Endothelial cell of hepatic sinusoid (primary cell): ENCODE measurements around the gene PCSK2.

Experiments
- in situ Hi-C: cut with HindIII; loops from 2 replicates; pipeline ENCODE4 v1.10.0; 2017; ENCODE audit warnings: low sequenced_read_pairs

PCSK2 gene

GRCh38 chr20:17327185-17328148 lies 100.6 kb downstream of the PCSK2 start:
- in situ Hi-C loops, result loop anchor here (5.0 kb wide), 1 partner anchor 55 kb away; no protein-coding TSS in a partner anchor

DNA sequence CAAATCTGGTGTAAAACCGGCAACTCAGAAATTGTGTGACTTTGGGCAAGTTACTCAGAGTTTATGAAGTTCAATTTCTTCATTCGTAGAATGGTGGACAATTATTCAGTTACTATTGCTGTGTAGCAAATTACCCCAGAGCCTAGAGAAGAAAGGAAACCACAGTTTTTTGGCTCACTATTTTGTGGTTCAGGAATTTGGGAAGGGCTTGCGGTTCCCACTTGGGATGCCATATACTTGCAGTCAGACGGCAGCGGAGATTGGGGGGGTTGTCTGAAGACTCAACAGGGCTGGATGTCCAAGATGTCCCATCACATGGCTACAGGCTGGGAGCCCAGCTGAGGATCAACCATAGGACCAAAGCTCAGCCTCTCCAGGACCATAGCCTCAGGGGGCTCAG lies 108.1 kb downstream of the PCSK2 start:
- in situ Hi-C loops, result no loop called here

- in situ Hi-C loops, result no loop called here
Measured at GRCh38 chr20:17339000-17339399, 112.2 kb downstream of the PCSK2 start.

GRCh38 chr20:17343091-17343490 lies 116.3 kb downstream of the PCSK2 start:
- in situ Hi-C loops, result no loop called here

GRCh38 chr20:17343656-17344452 lies 117.0 kb downstream of the PCSK2 start:
- in situ Hi-C loops, result no loop called here

DNA sequence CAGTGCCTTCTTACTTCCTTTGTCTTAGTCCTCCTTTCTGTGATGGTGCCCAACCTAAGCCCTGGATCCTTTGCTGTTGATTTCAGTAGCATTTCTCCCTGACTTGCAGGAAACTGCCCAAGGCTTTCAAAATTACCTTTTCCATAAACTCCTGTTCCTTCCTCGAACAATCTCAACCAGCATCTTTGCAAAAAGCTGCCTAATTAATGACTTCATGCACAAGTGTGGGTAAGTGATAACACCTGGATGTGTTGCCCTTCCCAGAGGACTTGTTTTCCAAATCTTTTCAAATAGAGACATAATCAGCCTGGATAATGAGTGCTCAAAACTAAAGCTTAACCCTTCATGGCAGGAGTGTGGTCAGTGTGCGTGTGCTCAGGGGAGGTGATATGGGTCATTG lies 118.0 kb downstream of the PCSK2 start:
- in situ Hi-C loops, result no loop called here

- in situ Hi-C loops, result no loop called here
Measured at GRCh38 chr20:17345321-17345720, 118.5 kb downstream of the PCSK2 start.

DNA sequence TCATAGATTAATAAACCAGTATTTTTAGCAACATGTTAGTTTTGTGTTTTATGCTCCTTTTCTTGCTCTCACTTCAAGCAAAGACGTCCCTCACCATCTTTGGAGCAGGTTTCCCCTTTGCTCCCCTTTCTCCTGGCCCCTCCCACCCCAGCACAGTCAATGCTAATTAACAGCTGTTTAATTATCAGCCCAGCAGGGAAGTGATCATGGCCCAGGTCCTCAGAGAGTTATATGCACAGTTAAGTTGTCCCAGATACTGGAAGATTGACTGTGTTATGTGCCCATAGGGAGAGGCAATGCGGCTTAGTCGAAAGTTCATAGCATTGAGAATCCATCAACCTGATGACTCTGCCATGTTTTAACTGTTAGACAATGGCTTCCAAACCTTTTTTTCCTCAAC lies 123.5 kb downstream of the PCSK2 start:
- in situ Hi-C loops, result no loop called here

GRCh38 chr20:17357238-17357637 lies 130.4 kb downstream of the PCSK2 start:
- in situ Hi-C loops, result no loop called here

GRCh38 chr20:17358854-17359253 lies 132.0 kb downstream of the PCSK2 start:
- in situ Hi-C loops, result no loop called here

DNA sequence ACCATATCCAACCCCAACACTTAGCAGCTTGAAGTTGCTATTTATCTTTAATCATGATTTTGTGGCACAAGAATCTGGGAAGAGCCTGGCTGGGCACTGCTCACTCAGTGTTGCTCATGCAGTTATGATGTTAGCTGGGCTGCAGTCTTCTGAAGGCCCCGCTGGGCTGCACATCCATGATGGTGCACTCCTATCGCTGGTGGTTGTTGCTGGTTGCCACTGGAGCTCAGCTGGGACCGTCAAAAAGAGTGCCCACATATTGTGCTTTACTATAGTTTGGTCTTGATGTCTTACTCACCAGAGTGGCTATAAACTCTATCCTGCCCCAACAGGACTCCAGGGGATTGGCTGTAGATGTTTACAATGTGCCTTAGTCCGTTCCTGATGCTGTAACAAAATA lies 137.8 kb downstream of the PCSK2 start:
- in situ Hi-C loops, result no loop called here

GRCh38 chr20:17365831-17366230 lies 139.0 kb downstream of the PCSK2 start:
- in situ Hi-C loops, result no loop called here

- in situ Hi-C loops, result no loop called here
Measured at GRCh38 chr20:17369506-17369905, 142.7 kb downstream of the PCSK2 start.

DNA sequence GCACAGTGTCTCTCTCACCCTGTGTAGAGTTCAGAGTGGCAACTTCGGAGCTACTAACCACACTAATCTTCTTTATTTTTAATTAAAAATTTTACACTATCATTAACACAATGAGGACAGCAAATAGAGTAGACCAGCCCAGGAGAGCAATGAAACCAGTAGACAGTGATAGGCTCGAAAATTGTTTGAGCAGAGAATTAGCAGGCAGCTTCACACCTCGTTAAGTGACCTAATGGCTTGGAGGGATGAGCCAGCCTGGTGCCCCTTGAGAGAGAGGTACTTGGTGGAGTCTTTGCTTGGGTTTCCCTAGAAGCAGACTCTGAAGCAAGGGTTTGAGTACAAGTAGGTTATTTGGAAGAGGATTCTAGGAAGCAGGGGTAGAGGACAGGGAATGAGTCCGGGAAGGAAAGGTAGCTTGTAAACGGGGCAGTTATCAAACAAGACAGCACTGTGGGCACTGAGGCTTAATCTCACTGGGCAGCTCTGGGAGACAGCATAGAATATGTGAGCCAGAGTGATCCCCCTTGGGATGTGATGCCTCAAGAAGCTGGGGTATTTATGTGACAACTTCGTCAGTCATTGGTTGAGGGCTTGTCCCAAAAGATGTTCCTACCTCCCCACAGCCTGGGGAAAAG lies 146.1 kb downstream of the PCSK2 start:
- in situ Hi-C loops, result no loop called here

DNA sequence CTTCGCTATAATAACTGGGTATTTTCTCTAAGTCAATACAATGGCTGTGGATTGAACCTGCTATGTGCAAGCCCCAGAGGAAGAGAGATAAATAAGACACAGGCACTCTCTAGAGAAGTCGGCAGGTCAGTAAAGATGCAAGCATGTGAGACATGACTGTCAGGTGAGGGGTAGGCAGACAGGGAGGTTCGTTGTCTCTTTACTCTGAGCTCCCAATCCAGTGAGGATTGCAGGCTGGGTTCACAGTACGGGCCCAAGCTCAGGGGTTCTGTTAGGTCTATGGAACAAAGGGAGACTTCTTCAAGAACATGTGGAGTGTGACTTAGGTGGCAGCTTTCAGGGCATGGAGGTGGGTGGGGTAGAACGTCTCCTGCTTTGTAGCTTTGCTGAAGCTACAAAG lies 147.2 kb downstream of the PCSK2 start:
- in situ Hi-C loops, result no loop called here

DNA sequence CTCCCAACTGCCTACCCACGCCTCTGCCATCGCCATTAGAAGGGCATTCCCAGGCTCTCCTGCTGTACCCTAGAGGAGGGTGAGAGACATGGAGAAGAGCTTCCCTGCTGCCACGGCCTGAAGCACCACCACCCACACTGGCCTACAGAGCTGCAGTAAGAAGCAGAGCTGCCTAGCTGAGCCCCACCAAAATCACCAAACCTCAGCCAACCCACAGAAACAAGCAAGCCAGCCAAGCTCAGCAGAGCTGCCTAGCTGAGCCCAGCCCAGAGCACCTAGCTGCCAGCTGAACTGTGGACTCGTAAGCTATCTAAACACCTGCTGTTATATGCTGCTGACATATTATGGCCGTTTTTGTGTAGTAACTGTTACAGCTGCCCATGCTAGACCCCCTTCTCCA lies 149.2 kb downstream of the PCSK2 start:
- in situ Hi-C loops, result no loop called here

DNA sequence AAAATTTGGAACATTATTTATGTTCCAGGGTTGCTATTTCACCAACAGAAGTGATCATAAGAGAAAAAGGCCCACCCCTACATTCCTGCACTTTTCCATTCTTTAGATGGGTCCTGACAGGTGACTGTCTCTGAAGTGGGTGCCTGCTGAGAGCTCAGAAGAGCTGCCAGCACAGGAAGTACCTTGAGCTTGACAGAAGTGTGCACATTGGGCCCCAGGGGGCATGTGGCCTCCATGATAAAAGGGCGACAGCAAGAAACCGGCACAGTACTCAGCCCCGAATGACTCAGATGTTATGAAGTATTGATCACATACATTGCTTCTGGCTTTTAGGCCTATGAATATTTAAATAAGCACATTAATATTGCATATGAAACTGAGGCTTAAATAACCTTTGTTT lies 150.4 kb downstream of the PCSK2 start:
- in situ Hi-C loops, result no loop called here

- in situ Hi-C loops, result no loop called here
Measured at GRCh38 chr20:17379651-17380050, 152.8 kb downstream of the PCSK2 start.

- in situ Hi-C loops, result no loop called here
Measured at GRCh38 chr20:17380801-17381200, 154.0 kb downstream of the PCSK2 start.

- in situ Hi-C loops, result no loop called here
Measured at GRCh38 chr20:17381724-17382123, 154.9 kb downstream of the PCSK2 start.

DNA sequence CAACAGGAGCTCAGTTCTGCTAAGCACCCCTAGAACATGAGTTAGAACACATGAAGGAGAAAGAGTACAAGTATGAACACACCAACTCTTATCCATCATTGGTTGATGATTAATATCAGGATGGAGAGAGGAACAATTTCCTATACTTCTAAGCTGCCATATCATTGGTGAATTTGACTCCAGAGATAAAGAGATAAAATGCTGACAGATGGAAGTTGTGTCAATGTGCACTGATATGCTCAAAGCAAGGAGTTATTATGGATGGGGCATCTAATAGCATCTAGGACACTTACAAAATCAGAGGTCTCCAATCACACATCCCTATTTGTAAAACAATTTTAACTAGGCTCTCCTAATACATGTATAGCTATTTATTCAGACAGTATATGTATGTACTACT lies 159.0 kb downstream of the PCSK2 start:
- in situ Hi-C loops, result no loop called here
